PFSK-1 (cell line): ENCODE measurements around the gene LTBP2.

Experiments used
- FOXP2 ChIP-seq: optimal IDR thresholded peaks from 2 replicates; pipeline ENCODE3; 2011; ENCODE audit warnings: borderline replicate concordance, control low read depth, inconsistent platforms; ENCODE audit not compliant: insufficient read depth; ENCODE audit errors: extremely low read length, extremely low read depth
- POLR2AphosphoS5 ChIP-seq: IDR thresholded peaks from 2 replicates; pipeline ENCODE4 v1.6.1; 2012; ENCODE audit warnings: low read depth, mild to moderate bottlenecking, control low read depth, low read length, moderate library complexity
- REST ChIP-seq, 2 experiments: IDR thresholded peaks; 2 replicates each; pipeline versions ENCODE4 v1.6.1 to v1.8.0; 2011 to 2012; ENCODE audit warnings: low read depth in 2 of 2, low read length in 2 of 2, control low read depth in 1 of 2, inconsistent platforms in 1 of 2, mild to moderate bottlenecking in 1 of 2, moderate library complexity in 1 of 2; ENCODE audit not compliant: insufficient read depth in 1 of 2
- SIN3A ChIP-seq: IDR thresholded peaks from 2 replicates; pipeline ENCODE4 v1.6.1; 2012; ENCODE audit warnings: mild to moderate bottlenecking, low read length, moderate library complexity, borderline replicate concordance; ENCODE audit not compliant: insufficient read depth
- TAF1 ChIP-seq: IDR thresholded peaks from 2 replicates; pipeline ENCODE4 v1.6.1; 2012; ENCODE audit warnings: low read length, control low read depth, borderline replicate concordance; ENCODE audit not compliant: insufficient read depth

LTBP2 gene

GRCh38 chr14:74606727-74607126, 5.3 kb downstream of the LTBP2 start:
- TF ChIP-seq SIN3A (no peak), POLR2AphosphoS5 (no peak)

GRCh38 chr14:74605531-74606223, 6.4 kb downstream of the LTBP2 start:
- TF ChIP-seq SIN3A = no peak
- TF ChIP-seq TAF1 = no peak
- no peak for TF ChIP-seq FOXP2
- TF ChIP-seq REST (IDR thresholded peaks at IDR 0.05; ENCODE audit: insufficient read depth in 1 of 2, low read depth in 2 of 2, low read length in 2 of 2) = no peak
- no peak for TF ChIP-seq POLR2AphosphoS5

GRCh38 chr14:74604911-74605310, 7.1 kb downstream of the LTBP2 start:
- TF ChIP-seq FOXP2 (no peak), TAF1 (no peak), REST (IDR thresholded peaks at IDR 0.05; ENCODE audit: insufficient read depth in 1 of 2, low read depth in 2 of 2, low read length in 2 of 2) (no peak), SIN3A (no peak), POLR2AphosphoS5 (no peak)

GRCh38 chr14:74604157-74604556, 7.9 kb downstream of the LTBP2 start:
- no peak for TF ChIP-seq REST (IDR thresholded peaks at IDR 0.05; ENCODE audit: insufficient read depth in 1 of 2, low read depth in 2 of 2, low read length in 2 of 2)
- TF ChIP-seq SIN3A = no peak
- no peak for TF ChIP-seq FOXP2
- no peak for TF ChIP-seq POLR2AphosphoS5
- TF ChIP-seq TAF1 = no peak

GRCh38 chr14:74601982-74602381, 10.1 kb downstream of the LTBP2 start:
- TF ChIP-seq POLR2AphosphoS5 (no peak), SIN3A (no peak), TAF1 (no peak), REST (IDR thresholded peaks at IDR 0.05; ENCODE audit: insufficient read depth in 1 of 2, low read depth in 2 of 2, low read length in 2 of 2) (no peak), FOXP2 (no peak)
